Right lobe of liver (tissue), 6 donors: Measurements from ENCODE around the gene ERICH3. TPM values are rescaled to one million over a fixed set of nuclear protein-coding genes. Genes with fewer than 3 reads are reported as not detected.

ENCODE experiments used
- ATAC-seq, 4 donors: fragments of 200-7000 bp; cut with Tn5 transposase; one replicate each; pipeline ENCODE4 v1.9.1; 2020; ENCODE audit warnings: mild to moderate bottlenecking in 4 of 4, moderate library complexity in 4 of 4
- DNase-seq, 3 donors: peaks; one replicate each; pipeline ENCODE4 v3.0.0-alpha.2; 2020
- H3K27ac ChIP-seq, 3 donors: fragments of 200-600 bp; one replicate each; pipeline ENCODE4 v1.8.0; 2022
- H3K27me3 ChIP-seq, 2 donors: fragments of 200-600 bp; one replicate each; pipeline ENCODE4 v1.8.0; 2022
- H3K36me3 ChIP-seq, 4 donors: fragments of 200-600 bp; sonication (generic) in 1 of 4; one replicate each; pipeline versions ENCODE4 v1.5.1 to v1.8.0; 2017 to 2022; ENCODE audit warnings: control low read depth in 1 of 4
- H3K4me1 ChIP-seq, 4 donors: fragments of 200-600 bp; sonication (generic) in 1 of 4; one replicate each; pipeline versions ENCODE4 v1.5.1 to v1.8.0; 2017 to 2022; ENCODE audit warnings: control low read depth in 1 of 4
- H3K4me3 ChIP-seq, 3 donors: fragments of 200-600 bp; one replicate each; pipeline ENCODE4 v1.8.0; 2022
- H3K9me3 ChIP-seq, 4 donors: fragments of 200-600 bp; sonication (generic) in 1 of 4; one replicate each; pipeline versions ENCODE4 v1.5.1 to v1.8.0; 2017 to 2022; ENCODE audit warnings: control low read depth in 1 of 4
- POLR2A ChIP-seq: fragments of 450-650 bp; IDR thresholded peaks from one replicate; pipeline ENCODE4 v1.6.1; 2017; ENCODE audit warnings: antibody characterized with exemption, mild to moderate bottlenecking
- WGBS: methylation state at CpG from one replicate; pipeline ENCODE4 v1.1.6; 2018; ENCODE audit warnings: low coverage, low lambda C conversion rate; ENCODE audit not compliant: insufficient coverage; ENCODE audit errors: missing lambda C conversion rate; 5-methylcytosine and 5-hydroxymethylcytosine counted together
- intact Hi-C, 2 donors: fragments of 100-400 bp; cut with DNase I; formaldehyde crosslinking; loops; one replicate each; pipeline versions ENCODE4 v1.11.2 to v1.14.1; 2022
- total RNA-seq, 6 experiments: library from RNA; depleted of rRNA in 2 of 6; stranded (reverse); fragments of >200 nt in 2 of 6; fragmentation: NEBNext Ultra II Directional in 3 of 6; extraction: Animal tissue kit (Norgen Biotek cat#: 25700) in 3 of 6; gene quantifications; one replicate each; pipeline versions ENCODE4 v1.1.0 to v1.2.4, GENCODE V29; 2016 to 2023
- TF ChIP-seq, protein P1 (sequence below), 4 donors: fragments of 200-600 bp in 3 of 4; fragments of 450-650 bp in 1 of 4; IDR thresholded peaks; one replicate each; pipeline versions ENCODE4 v1.5.1 to v1.8.0; 2016 to 2022; ENCODE audit warnings: antibody characterized with exemption in 4 of 4, mild to moderate bottlenecking in 2 of 4
- donor health status: DM: no; HTN: yes; CAD: no.
- donor health status: DM: no; HTN: no; CAD: no.
- donor health status: DM: no; HTN: no; CAD: no.
- donor health status: DM: no; HTN: yes; CAD: no.
- donor health status: DM: no; HTN: yes; CAD: no.

The ERICH3 gene
- total RNA-seq, 6 experiments from 2014 or later, result 0.06 to 0.51 (median 0.14) TPM; not detected in 2

DNA sequence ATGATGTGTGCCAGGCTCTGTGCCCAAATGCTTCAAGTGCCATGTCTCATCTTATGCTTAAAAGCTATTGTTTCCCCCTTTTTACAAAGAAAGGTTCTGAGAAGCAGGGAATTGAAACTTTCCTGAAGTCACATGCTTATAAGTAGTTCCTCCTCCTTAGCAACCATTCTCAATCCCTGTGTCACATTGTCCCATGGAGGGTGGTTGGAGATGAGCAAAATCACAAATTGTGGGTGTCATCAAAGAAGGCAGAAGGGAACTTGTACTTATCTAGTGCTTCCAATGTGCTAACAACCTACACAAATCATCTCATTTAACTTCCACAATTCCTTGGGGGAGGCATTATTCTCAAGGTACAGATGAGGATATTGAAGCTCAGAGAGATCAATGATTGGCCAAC, 10.1 kb upstream of the ERICH3 start:
- Histone ChIP-seq H3K27ac (no peak overlapping the region), H3K9me3 (no peaks in the 10 kb centered on the region), H3K36me3 (no peaks in the 10 kb centered on the region), H3K27me3 (no peaks in the 10 kb centered on the region), H3K4me1 (no peaks in the 10 kb centered on the region), H3K4me3 (no peak overlapping the region)
- ATAC-seq, result no peak
- intact Hi-C loops, result no loop called here
- no peak for DNase-seq
- TF ChIP-seq, protein P1, sequence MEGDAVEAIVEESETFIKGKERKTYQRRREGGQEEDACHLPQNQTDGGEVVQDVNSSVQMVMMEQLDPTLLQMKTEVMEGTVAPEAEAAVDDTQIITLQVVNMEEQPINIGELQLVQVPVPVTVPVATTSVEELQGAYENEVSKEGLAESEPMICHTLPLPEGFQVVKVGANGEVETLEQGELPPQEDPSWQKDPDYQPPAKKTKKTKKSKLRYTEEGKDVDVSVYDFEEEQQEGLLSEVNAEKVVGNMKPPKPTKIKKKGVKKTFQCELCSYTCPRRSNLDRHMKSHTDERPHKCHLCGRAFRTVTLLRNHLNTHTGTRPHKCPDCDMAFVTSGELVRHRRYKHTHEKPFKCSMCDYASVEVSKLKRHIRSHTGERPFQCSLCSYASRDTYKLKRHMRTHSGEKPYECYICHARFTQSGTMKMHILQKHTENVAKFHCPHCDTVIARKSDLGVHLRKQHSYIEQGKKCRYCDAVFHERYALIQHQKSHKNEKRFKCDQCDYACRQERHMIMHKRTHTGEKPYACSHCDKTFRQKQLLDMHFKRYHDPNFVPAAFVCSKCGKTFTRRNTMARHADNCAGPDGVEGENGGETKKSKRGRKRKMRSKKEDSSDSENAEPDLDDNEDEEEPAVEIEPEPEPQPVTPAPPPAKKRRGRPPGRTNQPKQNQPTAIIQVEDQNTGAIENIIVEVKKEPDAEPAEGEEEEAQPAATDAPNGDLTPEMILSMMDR (IDR thresholded peaks at IDR 0.05), result no peak
- TF ChIP-seq POLR2A, result no peak

DNA sequence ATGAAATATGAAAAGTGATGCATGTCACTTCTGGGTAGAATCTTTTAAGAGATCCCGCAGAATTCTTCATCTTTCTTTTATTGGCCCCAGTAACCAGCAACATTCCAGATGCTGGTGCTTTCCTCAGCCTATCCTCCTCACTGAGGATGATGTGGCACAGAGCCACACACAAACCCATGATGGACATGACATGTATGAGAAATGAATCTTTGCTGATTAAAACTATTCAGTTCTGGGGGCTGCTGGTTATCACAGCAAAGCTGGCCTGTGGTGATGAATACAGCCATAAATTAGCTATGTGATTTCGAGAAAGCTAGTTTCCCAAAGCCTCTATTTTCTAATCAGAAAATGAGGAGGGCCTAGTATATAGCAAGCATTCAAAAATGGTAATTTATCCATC, 8.3 kb upstream of the ERICH3 start:
- ATAC-seq, result no peak
- 60% methylated on average over 2 of the region's 2 CpGs for WGBS
- H3K4me3 ChIP-seq, result no peak overlapping the region
- no peak for DNase-seq
- H3K27ac ChIP-seq, result no peak overlapping the region
- no peaks in the 10 kb centered on the region for H3K27me3 ChIP-seq
- no peaks in the 10 kb centered on the region for H3K4me1 ChIP-seq
- TF ChIP-seq, protein P1 (IDR thresholded peaks at IDR 0.05), result no peak
- TF ChIP-seq POLR2A, result no peak
- no peaks in the 10 kb centered on the region for H3K36me3 ChIP-seq
- intact Hi-C loops, result no loop called here
- no peaks in the 10 kb centered on the region for H3K9me3 ChIP-seq

DNA sequence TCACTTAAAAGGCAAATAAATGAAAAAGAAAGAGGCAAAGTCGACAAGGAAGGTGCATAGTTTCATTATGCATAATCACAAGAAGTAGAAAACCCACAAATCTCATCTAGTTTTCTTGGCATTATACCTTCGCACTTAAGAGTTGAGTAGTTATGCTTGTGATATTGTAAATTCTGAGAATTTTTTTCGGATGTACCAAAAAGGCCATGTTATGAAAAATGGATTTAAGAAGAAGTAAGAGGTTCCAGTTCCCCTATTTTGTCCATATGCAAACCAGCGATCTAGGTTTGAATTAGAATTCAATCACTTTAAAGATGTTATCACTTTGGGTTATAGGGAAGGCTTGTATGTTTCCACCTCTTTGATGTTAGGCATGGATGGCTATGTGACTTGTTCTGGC, 7.9 kb upstream of the ERICH3 start:
- Histone ChIP-seq H3K4me1 (no peaks in the 10 kb centered on the region), H3K27ac (no peak overlapping the region), H3K36me3 (no peaks in the 10 kb centered on the region), H3K9me3 (no peaks in the 10 kb centered on the region), H3K4me3 (no peak overlapping the region), H3K27me3 (no peaks in the 10 kb centered on the region)
- 72% methylated on average over 4 of the region's 4 CpGs for WGBS
- DNase-seq (no peak), ATAC-seq (no peak)
- intact Hi-C loops, result no loop called here
- TF ChIP-seq, protein P1 (IDR thresholded peaks at IDR 0.05), result no peak
- no peak for TF ChIP-seq POLR2A

DNA sequence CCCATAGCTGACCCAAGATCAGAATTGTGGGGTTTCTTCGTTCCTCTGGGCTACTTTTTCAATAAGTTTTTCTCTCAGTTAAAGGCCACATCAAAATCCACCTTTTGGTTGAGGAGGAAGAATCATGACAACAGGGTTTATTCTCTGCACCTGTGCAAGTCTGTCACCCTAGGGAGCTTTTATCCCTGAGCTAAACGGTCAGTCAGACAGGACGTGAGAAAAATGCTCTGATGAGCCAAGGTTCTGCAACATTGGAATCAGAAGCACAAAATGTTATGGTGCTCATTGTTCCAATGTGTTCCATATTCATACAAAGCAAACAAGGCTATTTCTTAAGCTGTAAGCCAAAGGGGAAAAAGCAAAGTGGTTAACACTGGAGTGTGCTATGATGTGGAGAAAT, 7.4 kb upstream of the ERICH3 start:
- intact Hi-C loops, result no loop called here
- H3K4me3 ChIP-seq, result no peak overlapping the region
- WGBS, result 55% methylated on average over 3 of the region's 3 CpGs
- TF ChIP-seq, protein P1 (IDR thresholded peaks at IDR 0.05), result no peak
- TF ChIP-seq POLR2A, result no peak
- DNase-seq, result no peak
- H3K27me3 ChIP-seq, result no peaks in the 10 kb centered on the region
- no peaks in the 10 kb centered on the region for H3K36me3 ChIP-seq
- no peak overlapping the region for H3K27ac ChIP-seq
- no peaks in the 10 kb centered on the region for H3K9me3 ChIP-seq
- no peak for ATAC-seq
- no peaks in the 10 kb centered on the region for H3K4me1 ChIP-seq

DNA sequence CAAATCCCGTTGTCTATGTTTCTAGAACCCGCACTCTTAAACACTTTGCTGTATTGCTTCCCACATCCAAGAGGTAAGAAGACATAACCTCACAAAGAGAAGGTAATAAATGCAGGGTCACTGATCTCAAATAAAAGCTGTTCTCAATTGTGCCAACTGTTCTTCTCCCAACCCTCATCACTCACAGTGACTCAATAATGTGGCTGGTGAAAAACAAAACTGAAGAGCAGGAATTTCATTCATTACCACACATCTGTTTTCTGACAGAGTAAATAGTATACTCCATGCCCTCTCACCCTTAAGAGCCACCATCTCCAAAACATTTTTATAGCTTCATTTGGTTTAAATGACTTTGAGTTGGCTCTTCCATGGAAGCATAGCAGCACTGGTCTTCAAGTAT, 6.2 kb upstream of the ERICH3 start:
- ATAC-seq, result no peak
- TF ChIP-seq, protein P1 (IDR thresholded peaks at IDR 0.05), result no peak
- no peak for TF ChIP-seq POLR2A
- WGBS, result 85% methylated on average over 2 of the region's 2 CpGs
- no peak for DNase-seq
- Histone ChIP-seq H3K4me3 (no peak overlapping the region), H3K36me3 (no peaks in the 10 kb centered on the region), H3K27me3 (no peaks in the 10 kb centered on the region), H3K27ac (no peak overlapping the region), H3K4me1 (no peaks in the 10 kb centered on the region), H3K9me3 (no peaks in the 10 kb centered on the region)
- intact Hi-C loops, result no loop called here
